CD4-positive, alpha-beta T cell treated with Interferon alpha-2 for 1 hour (primary cell): ENCODE results near the gene FRMD6.
A peak's percentile ranks its signal among the peaks of the same experiment; 100 is the strongest.
"Not testable (repeated sequence)": the region's sequence is repeated elsewhere in the genome, so short reads cannot be mapped to it uniquely, and the experiment has no call there.

Source experiments
- DNase-seq, 2 donors: peaks; one replicate each; pipeline ENCODE4 v3.0.0-alpha.2; 2020 to 2022

The FRMD6 gene

DNA sequence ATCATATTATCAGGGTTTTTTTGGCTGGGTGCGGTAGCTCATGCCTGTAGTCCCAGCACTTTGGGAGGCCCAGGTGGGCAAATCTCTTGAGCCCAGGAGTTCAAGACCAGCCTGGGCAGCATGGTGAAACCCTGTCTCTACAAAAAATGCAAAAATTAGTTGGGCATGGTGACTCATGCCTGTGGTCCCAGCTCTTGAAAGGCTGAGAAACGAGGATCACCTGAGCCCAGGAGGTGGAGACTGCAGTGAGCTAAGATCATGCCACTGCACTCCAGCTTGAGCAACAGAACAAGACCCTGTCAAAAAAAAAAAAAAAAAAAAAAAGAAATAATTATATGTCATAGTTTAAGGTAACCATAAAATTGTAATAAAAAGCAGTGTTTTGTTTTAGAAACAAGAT, 18.4 kb upstream of the FRMD6 start:
- DNase-seq: not testable (repeated sequence)

DNA sequence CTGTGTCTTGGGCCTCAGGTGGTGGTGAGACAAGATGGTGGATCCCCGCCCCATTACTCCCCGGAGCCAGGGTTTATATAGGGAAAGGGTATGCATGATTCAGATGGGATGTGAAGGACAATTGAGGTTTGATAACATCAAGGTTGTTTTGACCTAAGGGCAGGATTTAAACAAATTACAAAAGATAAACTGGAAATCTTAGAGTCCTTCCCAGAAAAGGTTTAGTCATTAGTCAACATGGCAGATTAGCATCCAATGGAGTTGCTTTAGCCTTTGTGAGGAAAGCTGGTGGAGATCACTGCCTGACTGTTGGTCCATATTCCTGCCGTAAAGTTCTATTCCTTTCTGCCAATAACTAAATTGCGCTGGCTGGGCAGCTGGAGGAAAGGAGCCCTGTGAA, 15.6 kb upstream of the FRMD6 start:
- DNase-seq: no peak

DNA sequence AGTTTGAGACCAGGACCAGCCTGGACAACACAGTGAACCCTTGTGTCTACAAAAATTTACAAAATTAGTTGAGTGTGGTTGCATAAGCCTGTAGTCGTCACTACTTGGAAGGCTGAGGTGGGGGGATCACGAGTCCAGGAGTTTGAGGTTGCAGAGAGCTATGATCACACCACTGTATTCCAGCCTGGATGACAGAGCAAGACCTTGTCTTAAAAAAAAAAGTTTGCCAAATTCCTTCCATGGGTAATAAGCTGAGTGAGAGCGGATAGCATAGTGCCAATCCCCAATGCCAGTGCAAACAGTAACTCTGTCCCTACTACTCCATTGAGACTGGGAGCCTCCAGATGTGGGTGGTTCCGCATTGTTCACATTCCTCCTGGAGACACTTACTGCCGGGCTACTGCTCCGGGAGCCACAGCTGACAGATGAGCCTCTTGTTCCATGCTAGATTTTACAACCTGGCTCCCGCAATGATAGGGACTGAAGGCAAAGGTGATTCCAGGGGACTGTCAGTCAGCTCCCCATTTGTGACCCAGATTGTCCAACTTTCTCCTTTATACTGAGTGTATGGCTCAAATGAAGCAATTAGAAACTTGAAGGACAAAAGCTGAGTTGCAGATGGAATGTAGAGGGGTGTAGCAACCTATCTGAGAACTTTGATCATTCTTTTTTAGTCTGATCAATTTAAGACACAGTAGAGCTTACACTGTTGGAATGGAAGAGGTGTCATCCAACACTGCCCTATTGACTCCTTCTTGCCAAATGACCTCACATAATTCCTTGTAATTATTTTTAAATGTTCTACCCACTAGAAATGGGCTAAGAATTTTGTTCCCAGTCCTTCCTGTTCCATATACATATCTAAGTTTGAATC, 13.4 kb upstream of the FRMD6 start:
- DNase-seq: no peak

DNA sequence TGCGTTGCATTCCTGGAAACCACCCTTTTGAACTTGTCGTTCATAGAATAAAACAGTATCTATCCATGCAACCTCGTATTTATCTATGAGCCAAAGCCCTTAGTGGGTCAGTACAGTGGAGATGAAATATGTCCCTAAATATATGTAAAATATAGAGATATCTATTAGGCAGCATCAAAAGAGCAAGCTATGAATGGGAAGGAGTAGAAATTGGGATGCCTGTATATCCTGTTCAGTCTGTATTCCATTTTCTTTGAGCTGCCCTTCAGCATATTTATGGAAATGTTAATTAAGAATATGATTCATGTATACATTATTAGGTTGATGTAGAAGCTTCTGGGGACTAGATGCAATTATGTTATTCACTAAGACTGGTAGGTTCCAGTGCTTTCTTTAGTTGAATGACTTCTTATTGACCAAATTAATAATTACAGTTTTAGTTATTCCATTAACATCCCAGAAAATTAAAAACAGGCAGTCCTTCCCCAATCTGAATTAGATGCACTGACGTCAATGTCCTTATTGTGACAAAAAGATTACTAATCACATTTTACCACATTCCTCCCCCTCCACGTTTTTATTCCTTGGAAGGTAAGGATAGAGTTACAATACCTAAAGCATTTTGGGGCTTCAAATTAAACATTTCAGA, 11.9 kb upstream of the FRMD6 start:
- DNase-seq: no peak

DNA sequence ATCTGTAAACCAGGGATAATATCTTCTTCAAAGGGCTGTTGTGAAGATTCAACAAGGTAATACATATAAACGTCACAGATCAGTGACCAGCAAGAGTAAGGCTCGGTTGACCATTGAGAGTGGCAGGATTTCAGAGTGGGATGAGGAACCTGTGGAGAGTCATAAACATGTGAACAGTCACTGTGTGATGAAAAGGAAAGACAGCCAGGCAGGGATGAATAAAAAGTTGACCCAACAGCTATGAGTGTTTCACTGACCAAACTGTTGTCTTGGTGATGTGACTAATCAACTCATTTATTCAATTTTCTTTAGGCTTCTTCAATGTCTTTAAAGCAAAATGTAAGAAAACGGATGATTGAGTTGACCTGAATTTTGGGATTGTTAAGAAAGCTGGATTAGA, 8.6 kb upstream of the FRMD6 start:
- no peak for DNase-seq

DNA sequence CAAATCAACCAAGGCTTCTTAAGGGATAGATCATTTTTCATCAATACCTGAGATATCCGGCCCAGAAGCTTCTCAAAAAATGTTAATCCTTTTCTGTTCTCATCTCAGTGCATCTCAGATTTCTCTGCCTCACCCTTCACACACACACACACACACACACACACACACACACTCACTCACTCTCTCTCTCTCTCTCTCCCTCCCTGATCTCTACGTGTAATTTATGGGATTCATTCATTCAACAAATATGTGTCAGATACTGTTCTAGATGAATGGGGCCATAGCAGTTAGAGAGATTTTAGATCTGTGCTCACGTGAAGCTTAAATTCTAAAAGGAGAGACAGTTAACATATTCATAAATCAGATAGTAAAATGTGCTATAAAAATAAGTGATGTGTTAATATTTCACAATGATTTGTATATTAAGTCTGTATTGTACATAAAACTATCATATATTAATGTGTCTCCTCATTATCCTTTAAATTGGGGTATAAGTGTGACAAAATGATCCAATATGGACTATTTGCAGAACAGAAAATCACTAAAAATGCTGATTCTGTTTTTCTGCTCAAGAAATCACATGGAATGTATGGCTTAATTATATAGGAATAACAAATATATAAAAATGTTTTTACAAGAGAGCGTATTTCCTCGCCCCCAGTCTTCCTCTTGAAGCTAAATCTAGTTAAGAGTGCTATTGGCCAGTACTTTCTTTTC, 7.3 kb upstream of the FRMD6 start:
- no peak for DNase-seq

DNA sequence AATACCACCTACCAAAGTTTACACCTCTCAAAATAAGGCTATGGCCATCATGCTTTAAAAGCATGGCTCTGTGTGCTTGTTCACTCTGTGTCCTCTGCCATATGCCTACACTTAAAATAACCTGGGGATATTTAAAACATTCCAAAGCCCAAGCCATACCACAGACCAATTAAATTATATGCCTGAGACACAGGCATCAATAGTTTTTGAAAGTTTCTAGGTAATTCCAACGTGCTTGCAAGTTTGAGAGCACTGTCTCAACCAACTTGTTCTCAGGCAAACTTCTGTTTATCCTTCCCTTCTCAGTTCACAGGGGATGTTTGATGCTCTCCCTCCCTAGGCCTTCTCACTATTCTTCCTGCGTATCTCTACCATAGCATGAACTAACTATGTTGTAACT, 3.4 kb upstream of the FRMD6 start:
- DNase-seq: no peak

DNA sequence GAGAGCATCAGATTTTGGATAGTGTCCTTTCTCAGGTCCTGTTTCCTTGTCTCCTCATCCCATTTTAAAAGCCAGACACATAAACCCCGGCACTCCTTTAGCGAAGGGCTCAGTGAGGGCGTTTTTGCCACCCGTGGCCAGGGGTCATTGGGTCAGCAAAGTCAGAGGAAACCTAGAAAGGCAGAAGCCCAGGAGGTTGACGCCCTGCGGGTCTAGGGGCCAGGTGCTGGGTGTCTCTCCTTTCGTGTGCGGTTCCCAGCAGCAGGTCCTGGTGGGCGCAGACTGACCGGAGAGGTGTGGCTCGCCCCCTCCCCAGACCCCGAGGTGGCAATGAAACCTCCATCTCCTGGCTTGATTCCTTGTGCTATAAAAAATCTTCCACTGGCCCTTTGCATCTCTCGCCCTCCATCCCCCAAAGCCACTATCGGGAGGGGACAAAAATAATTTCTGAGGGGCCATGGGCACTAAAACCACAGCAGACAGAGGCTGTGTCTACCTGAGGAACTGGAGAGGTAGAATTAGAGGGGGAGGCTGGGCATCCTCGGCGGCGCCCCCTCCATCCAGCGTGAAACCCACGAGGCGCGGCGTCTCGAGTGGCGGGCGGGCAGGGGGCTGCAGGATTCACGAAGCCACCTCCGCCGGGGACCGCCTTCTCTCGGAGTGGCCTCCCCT, 858 bp upstream of the FRMD6 start:
- DNase-seq: no peak

DNA sequence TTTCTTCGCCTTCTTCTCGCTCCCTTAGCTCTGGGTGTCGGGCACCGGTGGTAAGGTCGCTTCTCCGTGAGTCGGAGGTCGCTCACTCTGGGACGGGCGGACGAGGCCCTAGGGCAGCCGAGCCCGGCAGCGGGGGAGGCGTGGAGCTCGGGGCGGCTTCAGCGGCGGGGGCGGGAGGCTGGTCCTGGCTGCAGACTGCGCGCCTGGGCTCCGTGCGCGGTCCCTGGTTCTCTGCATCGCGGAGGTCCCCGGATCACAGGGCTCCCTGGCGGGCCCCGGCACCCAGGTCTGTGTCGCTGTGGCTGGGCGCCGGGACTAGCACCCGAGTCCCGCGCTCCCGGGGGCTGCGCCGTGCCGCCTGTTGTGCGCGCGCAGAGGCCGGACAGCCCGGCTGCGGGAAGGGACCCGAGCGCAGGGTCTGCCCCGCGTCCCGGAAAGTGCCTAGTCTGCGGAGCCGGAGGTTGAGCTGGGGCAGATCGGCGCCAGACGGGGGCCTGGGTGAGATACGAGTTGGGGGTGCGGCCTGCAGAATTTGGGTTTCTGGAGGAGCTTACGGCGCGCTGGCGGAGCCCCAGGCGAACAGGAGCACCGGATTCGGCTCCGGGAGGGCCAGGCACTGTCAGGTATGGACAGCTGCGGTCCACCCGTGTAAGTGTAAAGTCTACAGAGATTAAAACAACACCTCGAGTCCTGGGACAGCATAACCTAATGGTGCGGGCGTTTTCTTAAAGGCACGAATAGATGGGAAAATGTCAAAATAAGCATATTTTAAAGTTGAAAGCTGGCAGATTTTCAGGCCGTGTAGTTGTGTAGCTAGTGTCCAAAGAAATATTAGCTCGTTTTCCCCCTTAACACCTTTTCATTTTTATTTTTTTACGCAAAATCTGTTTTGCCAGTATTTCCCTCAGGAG, 713 bp downstream of the FRMD6 start:
- DNase-seq: no peak

DNA sequence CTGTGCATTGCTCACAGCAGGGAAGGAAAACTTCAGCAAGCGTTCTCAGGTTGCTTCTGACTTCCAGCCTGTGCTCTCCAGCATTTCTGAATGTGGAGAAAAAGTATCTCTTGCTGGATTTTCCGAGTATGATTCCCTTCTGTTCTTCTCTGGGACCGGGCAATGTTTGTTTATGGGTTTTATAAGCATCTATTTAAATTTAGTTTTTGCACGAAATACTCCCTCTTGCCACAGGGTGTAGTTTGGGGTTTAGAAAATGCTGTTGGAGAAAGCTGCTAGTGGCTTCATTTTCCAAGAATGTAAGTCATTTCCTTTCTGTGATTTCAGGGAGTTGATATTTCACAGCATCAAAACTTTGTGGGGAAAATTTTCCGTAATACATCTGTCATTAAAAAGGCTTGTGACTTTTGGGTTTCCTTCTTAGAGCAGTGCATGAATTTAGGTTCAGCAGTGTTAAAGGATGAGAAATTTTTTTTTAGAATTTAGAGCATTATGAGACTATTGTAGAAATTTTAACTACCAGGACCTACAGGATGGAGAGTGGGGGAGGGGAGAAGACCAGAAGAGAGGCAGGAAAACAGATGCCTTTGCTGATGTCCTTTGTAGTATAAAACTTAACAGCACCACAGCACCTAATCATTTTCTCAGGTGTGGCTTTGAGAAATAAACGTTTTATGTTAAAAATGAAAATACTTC, 1.5 kb downstream of the FRMD6 start:
- DNase-seq: peak in 1 of 2 donors; percentile 16

DNA sequence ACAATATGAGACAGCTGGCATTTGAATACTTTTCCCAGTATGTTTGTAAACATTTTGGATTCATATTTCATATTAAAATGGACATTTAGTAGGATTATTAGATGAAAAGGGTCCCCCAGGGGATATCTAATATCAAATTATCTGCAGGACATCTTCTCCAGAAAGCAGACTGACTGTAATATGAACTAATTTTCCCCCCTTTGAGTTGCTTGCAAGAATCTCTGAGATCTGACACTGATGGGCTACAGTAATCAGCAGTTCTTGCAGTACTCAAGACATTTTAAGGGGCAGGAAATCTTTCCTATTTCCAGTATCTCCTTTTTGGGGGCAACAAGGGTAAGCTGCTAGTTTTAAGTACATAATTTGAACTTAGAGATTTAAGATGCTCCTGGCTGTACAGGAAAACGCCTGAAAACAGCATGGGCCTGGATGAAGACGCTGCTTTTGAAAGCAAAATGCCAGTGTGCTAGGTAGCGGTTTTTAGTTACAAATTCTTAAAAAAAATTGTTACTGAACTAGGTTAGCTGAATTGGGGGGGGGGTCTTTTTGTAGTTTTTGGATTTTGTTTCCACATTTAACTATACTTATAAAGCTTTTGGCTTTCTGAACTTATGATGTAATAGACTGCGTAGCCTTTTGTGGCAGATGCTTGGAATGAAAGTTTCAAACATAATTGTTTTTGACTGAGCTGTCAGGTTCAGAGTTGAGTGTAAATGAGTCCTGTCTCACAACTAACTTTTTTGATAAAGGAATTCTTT, 2.2 kb downstream of the FRMD6 start:
- no peak for DNase-seq

DNA sequence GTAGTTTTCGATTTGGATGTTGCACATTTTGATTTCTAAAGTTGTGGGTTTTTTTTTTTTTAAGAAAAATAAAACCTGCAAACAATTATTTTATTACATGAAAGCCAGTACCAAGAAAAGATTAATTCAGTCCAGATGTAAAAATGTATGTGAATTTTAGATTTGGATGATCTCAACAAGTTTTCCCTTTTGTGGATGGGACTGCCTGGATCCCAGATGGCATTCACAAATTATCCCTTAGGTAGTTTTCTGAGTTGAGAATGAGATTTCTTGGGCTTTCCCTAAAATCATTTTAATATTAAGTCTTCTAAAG, 2.8 kb downstream of the FRMD6 start:
- DNase-seq: no peak

DNA sequence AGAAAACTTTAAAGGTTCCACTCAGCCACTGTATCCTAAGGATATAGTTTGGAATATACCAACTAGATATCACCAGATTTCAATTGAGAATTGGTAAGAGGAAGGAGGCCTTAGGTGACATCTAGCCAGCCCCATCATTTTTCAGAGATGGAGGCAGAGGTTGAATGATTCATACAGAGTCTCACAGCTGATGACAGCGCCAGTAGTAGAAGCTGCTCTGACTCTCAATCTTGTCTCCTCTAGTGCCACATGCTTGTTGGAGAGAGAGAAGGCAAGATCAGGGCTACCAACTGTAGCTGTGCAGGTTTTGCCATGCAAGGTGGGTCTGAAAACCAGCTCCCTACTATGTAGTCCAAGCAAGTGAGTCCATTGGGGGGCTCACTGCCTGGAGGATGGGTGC, 6.1 kb downstream of the FRMD6 start:
- DNase-seq: no peak

DNA sequence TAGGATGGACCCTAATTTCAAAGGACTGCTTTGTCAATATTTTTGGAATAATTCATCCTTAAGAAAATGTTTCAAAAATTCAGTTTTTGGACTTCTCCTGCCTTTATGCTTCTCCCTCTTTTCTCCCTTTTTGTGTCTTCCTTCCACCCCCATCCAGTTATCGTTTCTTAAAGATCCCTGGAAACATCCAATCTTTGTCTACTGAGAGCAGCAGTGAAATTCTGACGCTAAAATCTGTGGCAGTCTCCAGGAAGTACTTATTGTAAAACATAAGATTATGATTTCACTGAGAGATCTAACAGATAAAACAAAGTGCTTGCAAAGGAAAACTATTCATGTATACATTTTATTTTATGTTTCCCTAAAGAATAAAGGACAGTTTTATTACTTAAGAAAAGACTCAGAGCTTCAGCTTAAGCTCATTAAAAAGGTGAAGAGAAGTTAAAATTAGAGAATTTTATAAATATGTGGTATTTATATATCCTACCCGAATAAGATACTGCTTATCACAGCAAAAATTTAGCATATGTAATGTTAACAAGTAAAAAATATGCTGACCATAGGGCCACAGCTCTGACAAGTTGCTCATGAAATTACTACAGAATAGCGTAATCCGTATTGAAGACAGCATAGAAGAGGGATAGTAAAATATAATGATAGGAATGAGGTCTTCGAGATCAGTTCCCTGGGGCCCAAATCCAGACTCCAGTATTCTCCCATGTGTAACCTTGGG, 6.9 kb downstream of the FRMD6 start:
- no peak for DNase-seq

DNA sequence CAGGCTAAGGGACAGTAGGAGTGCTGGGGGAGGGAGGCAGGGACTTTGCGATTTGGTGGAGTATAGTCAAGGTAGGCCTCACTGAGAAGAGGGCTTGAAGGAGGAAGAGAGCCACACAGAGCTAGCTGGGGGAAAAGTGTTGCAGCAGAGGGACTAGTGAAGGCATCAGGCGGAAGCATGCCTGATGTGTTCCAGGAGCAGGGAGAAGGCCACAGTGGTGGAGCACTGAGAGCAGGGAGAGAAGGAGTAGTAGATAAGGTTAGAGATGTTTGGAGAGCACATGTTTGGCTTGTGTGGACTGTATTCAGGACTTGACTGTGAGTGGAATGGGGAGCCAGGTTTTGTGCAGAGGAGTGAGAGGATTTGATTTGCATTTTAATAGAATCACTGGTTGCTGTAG, 9.0 kb downstream of the FRMD6 start:
- no peak for DNase-seq

DNA sequence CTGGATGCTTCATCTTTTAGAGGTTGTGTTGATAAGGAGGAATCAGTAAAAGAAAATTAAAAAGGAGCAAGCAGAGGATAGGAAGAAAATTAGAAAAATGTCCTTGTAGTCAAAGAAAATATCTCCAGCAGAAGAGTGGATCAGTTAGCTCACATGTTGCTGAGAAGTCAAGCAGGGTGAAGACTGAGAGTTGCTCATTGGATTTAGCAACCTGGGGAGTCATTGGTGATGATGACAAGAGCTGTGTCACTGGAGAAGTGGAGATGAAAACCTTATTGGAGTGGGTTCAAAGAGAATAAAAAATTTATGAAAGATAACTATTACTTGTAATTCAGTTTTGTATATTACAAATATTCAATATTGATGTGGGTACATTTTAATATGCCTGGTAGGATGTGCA, 9.8 kb downstream of the FRMD6 start:
- DNase-seq: no peak

DNA sequence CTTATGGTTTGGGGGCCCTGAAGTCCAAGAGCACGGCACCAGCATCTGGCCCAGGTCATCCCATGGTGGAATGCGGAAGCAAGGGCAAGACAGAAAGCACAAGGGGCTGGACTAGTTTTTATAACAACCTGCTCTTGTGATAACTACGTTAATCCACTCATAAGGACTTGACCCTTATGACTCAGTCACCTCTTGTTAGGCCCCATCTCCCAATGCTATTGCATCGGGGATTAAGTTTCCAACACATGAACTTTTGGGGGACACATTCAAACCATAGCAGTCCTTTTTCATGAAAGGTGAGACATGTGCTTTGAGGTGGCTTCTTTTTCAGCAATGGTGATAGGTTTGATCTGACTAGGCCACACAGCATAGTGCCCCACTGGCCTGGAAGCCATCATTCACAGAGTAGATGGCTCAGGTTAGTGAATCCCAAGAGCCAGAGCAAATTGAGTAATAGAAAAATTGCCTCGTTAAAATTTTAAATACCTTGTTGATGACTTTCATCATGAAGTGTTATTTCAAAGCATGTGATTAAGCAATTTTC, 12.1 kb downstream of the FRMD6 start:
- no peak for DNase-seq

DNA sequence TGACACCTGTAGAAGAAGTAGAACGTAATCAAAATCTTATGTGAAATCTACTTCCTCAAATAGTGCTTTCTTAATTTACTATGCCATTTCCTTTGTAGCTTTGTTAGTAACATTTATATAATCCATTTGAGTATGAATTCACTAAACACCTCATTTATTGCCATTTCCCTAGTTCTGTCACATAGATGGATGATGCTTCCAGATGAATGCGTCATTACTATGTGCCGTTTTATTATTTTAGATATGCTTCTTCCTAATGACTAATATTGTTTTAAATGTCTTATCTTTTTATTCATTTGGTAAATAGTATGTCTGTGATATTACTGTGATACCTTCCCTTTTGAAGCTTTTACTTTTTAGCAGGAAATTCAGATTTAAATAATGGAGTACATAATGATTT, 14.4 kb downstream of the FRMD6 start:
- DNase-seq: no peak

DNA sequence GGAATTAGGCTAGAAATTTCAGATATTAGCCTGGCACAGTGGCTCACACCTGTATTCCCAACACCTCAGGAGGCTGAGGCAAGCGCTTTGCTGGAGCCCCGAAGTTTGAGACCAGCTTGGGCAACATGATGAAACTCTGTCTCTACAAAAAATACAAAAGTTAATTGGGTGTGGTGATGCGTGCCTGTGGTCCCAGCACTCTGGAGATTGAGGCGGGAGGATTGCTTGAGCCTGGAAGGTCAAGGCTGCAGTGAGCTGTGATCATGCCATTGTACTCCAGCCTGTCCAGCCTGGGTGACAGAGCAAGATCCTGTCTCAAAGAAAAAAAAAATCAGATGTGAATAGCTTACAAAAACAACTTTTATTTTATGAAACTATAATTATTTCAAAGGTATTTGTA, 15.1 kb downstream of the FRMD6 start:
- no peak for DNase-seq

DNA sequence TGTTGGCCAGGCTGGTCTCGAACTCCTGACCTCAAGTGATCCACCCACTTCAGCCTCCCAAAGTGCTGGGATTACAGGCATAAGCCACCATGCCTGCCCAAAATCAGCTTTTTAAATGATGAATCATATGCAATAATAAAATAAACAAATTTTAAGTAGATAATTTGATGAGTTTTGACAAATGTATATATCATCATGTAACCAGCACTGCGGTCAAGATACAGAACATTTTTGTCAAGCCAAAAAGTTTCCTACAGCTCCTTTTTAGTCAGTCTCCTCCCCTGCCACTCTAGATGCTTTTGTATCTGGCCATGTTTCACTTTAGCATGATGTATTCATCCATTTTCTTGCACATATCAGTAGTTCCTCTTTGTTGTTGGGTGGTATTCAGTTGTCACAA, 17.2 kb downstream of the FRMD6 start:
- no peak for DNase-seq
